ENCODE measurements around the gene CXXC5. TPM values are rescaled to one million over a fixed set of nuclear protein-coding genes. Genes with fewer than 3 reads are reported as not detected.

CXXC5 gene
- total and polyA plus RNA-seq, 9 of the 15 experiments (the other 6 are each of a cell fraction or from before 2014, with no cell fraction given), result 1.9 to 123 (median 45.8) TPM

DNA sequence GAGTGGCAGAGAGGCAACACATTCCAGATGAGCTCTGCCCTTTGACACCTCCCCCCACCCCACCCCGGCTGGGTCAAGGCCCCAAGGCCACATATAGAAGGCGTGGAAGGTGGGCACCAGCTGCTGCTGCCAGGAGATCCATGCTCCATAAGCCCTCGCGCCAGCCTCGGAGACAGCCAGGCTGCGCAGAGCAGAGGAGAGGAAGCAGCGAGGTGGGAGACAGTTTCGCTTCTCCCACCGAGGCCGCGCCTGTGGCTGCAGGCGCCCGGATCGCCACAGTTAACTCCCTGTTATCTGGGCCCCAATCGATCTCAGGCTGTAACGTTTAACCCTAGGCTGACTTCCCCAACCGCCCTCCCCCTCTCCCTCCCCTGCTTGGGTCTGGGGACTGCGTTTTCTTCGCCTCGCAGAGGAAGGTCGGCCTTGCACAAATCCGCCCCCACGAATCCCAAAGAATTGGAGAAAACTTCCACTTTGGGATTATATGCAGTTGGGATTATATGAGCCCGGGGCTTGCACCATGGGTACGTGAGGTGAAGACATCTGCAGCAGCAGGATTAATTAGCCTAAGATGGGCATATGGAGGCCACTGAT is 1.1 kb upstream of the CXXC5 start (continued):
- TF ChIP-seq, protein P1, sequence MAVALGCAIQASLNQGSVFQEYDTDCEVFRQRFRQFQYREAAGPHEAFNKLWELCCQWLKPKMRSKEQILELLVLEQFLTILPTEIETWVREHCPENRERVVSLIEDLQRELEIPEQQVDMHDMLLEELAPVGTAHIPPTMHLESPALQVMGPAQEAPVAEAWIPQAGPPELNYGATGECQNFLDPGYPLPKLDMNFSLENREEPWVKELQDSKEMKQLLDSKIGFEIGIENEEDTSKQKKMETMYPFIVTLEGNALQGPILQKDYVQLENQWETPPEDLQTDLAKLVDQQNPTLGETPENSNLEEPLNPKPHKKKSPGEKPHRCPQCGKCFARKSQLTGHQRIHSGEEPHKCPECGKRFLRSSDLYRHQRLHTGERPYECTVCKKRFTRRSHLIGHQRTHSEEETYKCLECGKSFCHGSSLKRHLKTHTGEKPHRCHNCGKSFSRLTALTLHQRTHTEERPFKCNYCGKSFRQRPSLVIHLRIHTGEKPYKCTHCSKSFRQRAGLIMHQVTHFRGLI (CRISPR knock-in tag; IDR thresholded peaks at IDR 0.05), result no peak
- TF ChIP-seq ILF3 (IDR thresholded peaks at IDR 0.05; ENCODE audit: borderline replicate concordance) (no peak), POLR2G (IDR thresholded peaks at IDR 0.05; ENCODE audit: low read depth, low read length) (peak; percentile 52), ZNF316 (IDR thresholded peaks at IDR 0.05) (no peak), YBX1 (IDR thresholded peaks at IDR 0.05) (no peak), ZNF436 (CRISPR knock-in tag; IDR thresholded peaks at IDR 0.05) (no peak), FUS (optimal IDR thresholded peaks at IDR 0.05; ENCODE audit: low read depth, low read length) (no peak), SIN3A (IDR thresholded peaks at IDR 0.05; ENCODE audit: borderline replicate concordance in 2 of 2, control insufficient read depth in 1 of 2, low read depth in 2 of 2, low read length in 2 of 2) (no peak), NR4A1 (CRISPR knock-in tag; IDR thresholded peaks at IDR 0.05) (no peak), NR4A1 (tag; IDR thresholded peaks at IDR 0.05) (no peak), CTBP1 (IDR thresholded peaks at IDR 0.05; ENCODE audit: borderline replicate concordance) (no peak), RCOR1 (IDR thresholded peaks at IDR 0.05; ENCODE audit: borderline replicate concordance in 1 of 2, low read depth in 2 of 2, low read length in 2 of 2) (no peak), ZNF134 (CRISPR knock-in tag; conservative IDR thresholded peaks at IDR 0.05) (no peak), L3MBTL2 (IDR thresholded peaks at IDR 0.05) (peak; percentile 55), PCBP2 (IDR thresholded peaks at IDR 0.05; ENCODE audit: low read depth, low read length, poor library complexity, severe bottlenecking) (no peak), SMC3 (conservative IDR thresholded peaks at IDR 0.05; ENCODE audit: insufficient read depth, low read depth, low read length) (no peak), RNF2 (IDR thresholded peaks at IDR 0.05) (peak; percentile 64; the same call in 1 of the 2 replicates), ELF1 (tag; IDR thresholded peaks at IDR 0.05) (no peak), NCOA2 (IDR thresholded peaks at IDR 0.05; ENCODE audit: partially characterized antibody in 2 of 2) (no peak), ZNF589 (CRISPR knock-in tag; IDR thresholded peaks at IDR 0.05; ENCODE audit: low read depth) (no peak)
- TF ChIP-seq, protein P2, sequence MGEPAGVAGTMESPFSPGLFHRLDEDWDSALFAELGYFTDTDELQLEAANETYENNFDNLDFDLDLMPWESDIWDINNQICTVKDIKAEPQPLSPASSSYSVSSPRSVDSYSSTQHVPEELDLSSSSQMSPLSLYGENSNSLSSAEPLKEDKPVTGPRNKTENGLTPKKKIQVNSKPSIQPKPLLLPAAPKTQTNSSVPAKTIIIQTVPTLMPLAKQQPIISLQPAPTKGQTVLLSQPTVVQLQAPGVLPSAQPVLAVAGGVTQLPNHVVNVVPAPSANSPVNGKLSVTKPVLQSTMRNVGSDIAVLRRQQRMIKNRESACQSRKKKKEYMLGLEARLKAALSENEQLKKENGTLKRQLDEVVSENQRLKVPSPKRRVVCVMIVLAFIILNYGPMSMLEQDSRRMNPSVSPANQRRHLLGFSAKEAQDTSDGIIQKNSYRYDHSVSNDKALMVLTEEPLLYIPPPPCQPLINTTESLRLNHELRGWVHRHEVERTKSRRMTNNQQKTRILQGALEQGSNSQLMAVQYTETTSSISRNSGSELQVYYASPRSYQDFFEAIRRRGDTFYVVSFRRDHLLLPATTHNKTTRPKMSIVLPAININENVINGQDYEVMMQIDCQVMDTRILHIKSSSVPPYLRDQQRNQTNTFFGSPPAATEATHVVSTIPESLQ (CRISPR knock-in tag; IDR thresholded peaks at IDR 0.05), result no peak
- TF ChIP-seq, protein P3, sequence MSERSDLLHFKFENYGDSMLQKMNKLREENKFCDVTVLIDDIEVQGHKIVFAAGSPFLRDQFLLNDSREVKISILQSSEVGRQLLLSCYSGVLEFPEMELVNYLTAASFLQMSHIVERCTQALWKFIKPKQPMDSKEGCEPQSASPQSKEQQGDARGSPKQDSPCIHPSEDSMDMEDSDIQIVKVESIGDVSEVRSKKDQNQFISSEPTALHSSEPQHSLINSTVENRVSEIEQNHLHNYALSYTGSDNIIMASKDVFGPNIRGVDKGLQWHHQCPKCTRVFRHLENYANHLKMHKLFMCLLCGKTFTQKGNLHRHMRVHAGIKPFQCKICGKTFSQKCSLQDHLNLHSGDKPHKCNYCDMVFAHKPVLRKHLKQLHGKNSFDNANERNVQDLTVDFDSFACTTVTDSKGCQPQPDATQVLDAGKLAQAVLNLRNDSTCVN (CRISPR knock-in tag; IDR thresholded peaks at IDR 0.05), result no peak
- TF ChIP-seq, protein P4, sequence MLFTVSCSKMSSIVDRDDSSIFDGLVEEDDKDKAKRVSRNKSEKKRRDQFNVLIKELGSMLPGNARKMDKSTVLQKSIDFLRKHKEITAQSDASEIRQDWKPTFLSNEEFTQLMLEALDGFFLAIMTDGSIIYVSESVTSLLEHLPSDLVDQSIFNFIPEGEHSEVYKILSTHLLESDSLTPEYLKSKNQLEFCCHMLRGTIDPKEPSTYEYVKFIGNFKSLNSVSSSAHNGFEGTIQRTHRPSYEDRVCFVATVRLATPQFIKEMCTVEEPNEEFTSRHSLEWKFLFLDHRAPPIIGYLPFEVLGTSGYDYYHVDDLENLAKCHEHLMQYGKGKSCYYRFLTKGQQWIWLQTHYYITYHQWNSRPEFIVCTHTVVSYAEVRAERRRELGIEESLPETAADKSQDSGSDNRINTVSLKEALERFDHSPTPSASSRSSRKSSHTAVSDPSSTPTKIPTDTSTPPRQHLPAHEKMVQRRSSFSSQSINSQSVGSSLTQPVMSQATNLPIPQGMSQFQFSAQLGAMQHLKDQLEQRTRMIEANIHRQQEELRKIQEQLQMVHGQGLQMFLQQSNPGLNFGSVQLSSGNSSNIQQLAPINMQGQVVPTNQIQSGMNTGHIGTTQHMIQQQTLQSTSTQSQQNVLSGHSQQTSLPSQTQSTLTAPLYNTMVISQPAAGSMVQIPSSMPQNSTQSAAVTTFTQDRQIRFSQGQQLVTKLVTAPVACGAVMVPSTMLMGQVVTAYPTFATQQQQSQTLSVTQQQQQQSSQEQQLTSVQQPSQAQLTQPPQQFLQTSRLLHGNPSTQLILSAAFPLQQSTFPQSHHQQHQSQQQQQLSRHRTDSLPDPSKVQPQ (CRISPR knock-in tag; IDR thresholded peaks at IDR 0.05; ENCODE audit: borderline replicate concordance), result no peak

Data from K562 (cell line).